Hematopoietic multipotent progenitor cell (in vitro differentiated cells): ENCODE data around the gene AFF2. TPM values are rescaled to one million over a fixed set of nuclear protein-coding genes. Genes with fewer than 3 reads are reported as not detected.

Experiments
- DNase-seq, 3 donors: peaks; one replicate each; pipeline ENCODE4 v3.0.0-alpha.2; 2011 to 2015; ENCODE audit warnings: low read depth in 2 of 3, low spot score in 2 of 3
- total RNA-seq: library from RNA; depleted of rRNA; stranded (reverse); fragments of >200 nt; gene quantifications from one replicate; pipeline ENCODE4 v1.2.3, GENCODE V29; 2012

Gene AFF2
- total RNA-seq, 1 donor, result 2.7 TPM

DNA sequence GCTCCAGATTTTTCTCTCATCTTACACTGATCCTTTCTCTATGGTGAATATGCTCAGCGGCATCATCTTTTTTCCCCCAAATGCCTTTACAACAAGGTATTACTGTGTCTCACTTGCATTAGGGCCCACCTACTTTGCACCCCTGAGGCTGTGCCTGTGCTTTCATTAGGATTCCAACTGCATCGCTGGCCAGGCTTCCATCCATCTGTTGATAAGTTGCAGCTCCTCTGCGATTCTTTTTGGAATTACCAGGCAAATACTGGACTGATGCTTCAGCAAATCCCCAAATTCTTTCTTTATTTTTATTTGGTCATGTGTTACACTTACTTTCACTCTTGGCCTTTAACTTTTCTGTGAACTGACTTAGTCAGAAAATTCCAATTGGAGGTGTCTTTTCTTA, 77.3 kb downstream of the AFF2 start:
- no peak for DNase-seq

DNA sequence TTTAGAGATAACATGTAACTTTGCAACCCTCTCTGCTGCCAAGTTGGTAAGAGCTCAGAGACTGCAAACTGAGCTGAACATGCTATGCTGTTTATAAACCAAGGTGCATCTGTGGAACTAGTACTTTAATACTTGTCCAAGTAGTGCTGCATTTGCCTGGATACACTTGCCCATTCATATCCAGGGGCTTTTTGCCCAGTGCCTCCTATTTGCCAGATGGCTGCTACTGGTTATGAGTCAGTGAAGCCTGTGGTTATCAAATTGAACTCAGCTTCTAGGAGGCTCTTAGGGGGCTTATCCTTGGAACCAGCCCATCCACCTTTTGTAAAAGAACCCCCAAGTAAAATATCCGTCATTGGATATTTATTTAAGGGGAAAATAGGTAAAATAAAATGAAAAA, 79.6 kb downstream of the AFF2 start:
- DNase-seq, result no peak

DNA sequence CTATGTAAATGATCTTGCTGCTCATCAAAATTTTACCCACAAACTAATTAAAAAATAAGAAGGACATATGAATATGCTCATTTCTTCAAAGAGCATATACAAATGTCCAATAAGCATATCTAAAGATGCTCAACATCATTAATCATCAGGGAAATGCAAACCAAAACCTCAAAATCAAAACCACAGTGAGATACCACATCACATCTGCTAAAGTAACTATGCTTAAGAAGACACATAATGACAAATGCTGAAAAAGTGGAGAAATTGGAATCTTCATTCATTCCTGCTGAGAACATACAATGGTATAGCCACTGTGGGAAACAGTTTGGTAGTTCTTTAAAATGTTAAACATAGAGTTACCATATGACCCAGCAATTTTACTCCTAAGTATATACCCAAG, 81.9 kb downstream of the AFF2 start:
- no peak for DNase-seq

DNA sequence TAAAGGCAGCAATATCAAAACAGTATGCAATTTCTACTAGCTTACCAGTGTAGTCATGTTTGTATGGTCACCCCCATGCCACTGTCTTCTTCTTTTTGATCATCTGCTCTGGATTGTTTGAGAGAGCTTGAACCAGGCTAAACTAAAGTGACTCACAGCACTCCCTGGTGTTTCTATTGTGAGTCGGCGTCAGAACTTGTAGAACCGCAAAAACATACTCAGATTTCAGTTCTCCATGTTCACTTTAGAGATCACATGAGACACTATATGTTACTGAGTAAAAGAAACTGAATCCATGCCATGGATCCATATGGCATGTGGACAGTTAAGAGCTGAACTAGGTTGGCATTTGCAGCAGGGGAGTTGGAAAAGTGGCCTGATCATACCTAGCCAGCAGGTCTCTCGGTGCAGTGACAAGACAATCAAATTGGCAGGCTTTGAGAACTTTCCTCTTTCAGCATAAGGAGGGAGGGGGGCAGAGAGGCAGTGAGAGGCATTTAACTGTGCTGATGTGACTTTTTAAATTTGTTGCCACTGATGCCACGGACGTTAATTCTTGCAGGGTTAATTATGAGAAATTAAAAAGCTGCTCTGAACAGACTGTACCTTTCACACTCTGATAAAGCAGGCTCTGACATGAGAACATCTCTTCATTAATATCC, 88.4 kb downstream of the AFF2 start:
- no peak for DNase-seq

DNA sequence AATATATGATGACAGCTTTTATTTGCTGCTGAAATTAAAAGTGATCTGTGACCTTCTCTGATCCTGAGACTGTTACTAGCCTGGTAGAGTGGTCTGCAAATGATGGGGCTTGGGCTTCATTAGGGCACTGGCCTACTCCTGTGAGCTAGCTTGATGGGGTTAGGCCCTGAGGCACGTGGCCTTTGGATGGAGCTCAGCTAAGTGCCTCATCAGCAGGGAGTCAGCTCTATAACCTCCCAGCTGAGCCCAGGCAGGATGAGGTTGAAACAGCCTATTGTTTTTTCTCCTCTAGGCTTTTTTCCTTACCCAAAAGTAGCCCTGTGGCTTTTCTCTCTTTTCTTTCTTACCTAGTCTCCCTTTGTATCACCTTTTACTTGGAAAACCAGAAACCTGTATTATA, 92.2 kb downstream of the AFF2 start:
- no peak for DNase-seq

DNA sequence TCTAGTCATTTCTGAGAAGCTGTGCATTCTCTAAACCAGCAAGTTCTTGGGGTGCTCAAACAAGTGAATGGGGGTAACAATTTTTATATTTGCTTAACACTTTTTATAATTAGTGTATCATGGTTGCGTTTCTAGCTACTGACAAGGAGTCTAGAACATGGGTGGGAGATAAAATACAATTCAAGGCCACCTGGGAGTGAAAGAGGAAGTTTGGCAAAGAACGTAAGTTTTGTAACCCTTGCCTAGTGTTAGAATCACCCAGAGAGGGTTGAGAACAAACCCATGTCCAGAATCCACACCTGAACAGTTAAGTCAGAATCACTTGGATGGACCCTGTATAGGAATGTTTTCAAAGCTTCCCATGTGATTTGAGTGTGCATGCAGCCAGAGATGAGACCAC, 92.7 kb downstream of the AFF2 start:
- no peak for DNase-seq

DNA sequence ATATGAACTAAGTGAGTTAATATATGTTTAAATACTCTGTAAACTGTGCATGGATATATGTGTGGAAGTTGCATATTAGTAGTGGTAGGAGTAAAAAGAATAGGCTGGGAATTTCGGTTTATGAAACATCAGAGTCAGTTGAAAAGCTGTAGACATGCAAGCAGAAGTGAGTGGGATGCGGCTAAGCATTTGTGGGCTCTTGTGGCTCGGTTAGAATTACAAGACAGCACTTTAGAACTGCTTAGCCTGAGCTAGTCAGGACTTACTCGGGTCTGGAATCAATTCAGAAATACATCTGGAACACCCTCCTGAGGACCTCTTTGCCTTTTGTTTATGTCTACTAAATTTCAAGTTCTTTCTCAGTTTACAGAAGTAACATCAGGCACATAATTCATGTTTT, 93.6 kb downstream of the AFF2 start:
- DNase-seq, result no peak

DNA sequence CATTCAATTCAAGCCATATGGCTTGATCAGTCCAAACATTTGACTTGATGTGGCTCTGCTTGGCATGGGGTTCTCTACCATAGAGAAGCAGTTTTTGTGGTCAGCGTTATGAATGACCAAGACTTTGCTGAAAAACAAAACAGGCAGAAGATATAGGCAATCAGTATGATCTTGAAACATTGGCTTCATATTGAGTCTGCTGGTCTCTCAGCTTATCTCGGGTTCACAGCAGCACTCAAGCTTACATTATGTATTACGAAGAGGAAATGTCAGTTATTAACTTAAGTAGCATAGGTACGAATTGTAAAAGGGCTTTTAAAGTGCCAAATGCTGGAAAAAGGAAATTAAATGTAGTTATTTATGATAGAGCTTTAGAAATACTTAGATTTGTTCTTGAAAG, 99.0 kb downstream of the AFF2 start:
- DNase-seq, result peak in 1 of 3 donors; percentile 37

DNA sequence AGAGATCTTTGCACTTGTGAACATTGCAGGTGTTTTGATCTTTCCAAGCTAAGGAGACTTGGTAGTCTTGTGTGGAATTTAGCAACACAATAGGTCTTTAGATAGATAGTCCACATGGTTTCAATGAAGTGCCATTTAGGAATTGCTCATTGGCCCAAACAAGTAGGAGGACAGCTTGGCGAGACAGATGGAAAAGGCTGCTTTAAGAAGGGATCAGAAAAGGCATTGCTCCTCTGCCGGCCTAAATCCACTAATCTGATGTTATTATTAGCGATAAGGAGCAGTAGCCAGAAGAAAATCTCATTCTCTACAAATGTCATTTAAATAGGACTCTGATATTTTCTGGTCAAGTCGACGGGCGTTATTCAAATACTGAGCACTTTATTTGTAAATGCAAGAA, 99.7 kb downstream of the AFF2 start:
- no peak for DNase-seq

DNA sequence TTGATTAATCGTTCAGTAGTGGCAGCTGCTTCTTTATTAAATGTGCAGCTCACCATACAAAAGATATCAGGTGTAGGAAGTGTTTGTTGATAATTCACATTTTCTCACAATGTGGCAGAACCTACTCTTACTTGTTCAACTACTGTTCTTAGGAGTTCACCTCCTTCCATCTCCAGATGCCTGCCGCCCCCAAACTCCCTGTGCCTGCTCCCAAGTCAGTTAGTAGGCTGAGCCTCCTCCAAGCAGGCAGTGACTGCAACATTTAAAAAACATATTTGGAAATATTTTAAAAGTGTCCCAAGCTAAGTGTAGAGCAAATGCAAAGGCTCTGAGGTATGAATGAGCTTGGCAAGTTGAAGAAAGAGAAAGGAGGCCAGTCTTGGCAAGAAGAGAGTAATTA, 100.2 kb downstream of the AFF2 start:
- DNase-seq, result no peak

DNA sequence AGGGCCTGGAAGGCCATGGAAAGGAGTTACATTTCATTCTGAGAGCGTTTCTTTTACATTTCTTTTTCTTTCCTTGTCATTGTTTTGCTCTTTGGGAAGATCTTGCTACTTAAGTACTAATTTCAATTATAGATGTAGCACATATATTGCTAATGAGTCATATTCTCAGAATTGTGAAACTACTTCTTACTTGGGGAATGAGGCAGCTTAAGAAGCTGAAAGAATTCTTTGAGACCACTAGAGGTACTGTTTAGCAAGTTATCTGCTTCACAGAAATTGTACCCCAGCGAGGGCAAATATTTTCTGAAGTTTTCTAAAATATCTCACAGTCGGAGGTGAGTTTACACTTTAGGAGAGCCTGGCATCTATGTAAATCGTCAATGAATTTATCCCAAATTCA, 100.6 kb downstream of the AFF2 start:
- no peak for DNase-seq

DNA sequence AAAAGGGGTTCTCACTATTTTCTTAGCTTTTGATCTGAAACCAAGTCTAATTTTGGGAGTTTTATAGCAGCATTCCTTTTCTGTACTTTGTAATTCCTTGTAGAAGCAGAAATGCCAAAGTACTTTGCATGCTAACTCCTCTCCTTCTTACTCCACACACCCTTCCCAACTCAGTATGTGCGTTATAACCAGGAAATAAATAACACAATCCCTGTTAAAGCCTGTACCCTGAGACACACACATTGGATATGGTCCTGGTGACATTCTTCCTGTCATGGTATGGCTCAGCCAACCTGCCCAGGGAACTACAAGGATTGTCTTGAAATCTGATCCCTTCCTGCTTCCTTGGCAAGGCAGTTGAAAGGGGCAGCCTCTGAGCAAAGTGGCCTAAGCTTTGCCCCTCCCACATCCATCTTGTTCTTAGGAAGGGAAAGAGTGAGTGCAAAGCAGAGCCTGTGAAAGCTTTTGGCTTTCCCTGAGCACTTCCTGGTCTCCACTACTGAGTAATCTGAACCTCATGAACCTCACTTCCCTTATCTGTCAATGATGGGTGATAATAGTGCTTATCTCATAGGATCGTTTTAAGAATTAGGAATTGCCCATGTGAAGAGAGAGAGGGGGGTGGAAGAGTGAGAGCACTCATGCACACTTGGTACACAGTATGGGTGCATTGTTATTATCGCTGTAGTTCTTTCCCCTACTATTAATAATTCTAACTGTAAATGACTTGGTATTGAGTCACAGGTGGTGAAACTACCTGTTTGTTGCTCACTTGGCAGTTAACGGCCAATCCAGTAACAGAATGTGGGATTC, 109.3 kb downstream of the AFF2 start:
- DNase-seq, result no peak

DNA sequence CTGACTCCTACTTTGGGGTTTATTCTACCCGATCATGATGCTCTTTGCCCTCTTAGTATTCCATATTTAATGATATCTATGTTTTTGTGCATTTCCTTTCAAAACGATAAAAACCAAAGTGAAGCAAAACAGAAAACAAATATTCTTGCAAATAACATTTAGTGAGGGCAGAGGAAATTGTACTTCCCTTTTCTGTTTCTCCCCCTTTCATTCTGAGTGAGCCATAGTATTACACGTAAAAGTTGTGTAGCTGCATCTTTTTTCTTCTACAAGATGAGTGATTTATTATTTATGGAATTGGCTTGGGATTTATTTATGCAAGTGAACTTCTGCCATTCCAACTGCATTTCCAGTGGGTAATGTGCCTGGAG, 109.9 kb downstream of the AFF2 start:
- DNase-seq, result peak in 1 of 3 donors; percentile 39

DNA sequence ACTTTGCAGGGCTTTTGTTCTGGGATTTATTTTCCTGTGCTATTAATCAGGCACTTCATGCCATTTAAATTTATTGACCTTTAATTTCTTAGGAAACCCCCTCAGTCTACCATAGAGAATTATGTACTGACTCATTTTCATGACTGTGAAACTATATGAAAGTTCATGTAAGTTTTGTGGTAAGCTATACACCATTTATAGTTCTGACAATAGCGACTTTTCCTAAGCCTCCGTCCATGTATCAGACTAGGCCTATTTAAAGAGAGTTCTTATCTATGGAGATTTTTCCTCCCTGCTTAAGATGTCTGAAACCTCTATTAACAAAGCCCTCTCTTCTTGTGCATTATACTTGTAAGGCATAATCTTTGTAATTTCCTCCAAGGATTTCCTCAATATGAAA, 111.6 kb downstream of the AFF2 start:
- DNase-seq, result no peak

DNA sequence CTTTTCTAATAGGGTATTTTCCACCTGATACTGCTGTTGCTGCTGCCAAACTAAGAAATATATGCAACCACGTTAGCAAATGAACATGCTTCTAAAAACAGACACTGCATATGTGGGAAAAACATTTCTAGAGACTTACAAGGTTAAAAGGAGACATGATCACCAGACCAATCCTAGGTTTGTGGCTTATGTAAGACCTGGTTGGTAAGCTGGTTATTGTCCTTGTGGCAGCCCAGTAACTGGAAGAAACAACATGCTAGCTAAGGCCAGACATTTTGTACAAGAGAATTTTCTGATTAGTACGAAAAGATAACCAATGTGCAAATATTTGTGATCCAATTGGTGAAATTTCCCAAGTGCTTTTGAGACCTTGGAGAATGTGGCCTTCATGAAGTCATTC, 112.0 kb downstream of the AFF2 start:
- DNase-seq, result no peak

DNA sequence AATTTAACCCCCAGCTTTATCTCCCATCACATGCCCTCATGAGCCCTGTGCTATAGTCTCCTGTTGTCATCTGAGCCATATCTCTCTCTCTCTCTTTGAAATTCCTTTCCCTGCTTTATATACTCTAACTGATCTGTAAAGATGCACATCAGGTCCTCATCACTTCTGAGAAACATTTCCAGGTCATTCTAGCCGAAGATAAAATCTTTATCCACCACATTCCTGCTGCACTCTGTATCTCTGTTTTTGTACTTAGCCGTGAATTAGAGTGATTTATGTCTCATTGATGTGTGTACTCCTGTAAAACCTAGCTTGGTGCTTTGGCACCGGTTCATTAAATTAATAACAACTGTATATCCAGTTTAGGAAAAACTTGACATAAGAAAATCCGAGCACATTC, 113.2 kb downstream of the AFF2 start:
- DNase-seq, result no peak

DNA sequence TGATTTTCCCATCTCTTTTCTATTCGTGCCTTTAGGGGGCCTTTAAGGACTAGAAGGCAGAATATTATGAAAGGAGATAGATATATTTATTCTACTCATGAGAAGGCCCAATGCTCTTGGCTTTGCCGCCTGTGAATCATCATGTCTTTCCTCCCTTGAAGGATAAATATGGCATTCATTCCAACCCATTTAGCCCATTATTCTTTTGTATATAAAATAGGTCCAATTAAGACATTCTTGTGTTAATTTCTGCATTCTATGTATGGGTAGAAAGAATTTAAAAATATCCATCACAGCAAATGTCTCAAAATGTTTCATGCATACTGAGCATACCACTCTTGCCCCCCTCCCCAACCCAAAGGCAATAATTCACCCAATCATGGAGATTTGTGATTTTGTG, 115.1 kb downstream of the AFF2 start:
- no peak for DNase-seq

DNA sequence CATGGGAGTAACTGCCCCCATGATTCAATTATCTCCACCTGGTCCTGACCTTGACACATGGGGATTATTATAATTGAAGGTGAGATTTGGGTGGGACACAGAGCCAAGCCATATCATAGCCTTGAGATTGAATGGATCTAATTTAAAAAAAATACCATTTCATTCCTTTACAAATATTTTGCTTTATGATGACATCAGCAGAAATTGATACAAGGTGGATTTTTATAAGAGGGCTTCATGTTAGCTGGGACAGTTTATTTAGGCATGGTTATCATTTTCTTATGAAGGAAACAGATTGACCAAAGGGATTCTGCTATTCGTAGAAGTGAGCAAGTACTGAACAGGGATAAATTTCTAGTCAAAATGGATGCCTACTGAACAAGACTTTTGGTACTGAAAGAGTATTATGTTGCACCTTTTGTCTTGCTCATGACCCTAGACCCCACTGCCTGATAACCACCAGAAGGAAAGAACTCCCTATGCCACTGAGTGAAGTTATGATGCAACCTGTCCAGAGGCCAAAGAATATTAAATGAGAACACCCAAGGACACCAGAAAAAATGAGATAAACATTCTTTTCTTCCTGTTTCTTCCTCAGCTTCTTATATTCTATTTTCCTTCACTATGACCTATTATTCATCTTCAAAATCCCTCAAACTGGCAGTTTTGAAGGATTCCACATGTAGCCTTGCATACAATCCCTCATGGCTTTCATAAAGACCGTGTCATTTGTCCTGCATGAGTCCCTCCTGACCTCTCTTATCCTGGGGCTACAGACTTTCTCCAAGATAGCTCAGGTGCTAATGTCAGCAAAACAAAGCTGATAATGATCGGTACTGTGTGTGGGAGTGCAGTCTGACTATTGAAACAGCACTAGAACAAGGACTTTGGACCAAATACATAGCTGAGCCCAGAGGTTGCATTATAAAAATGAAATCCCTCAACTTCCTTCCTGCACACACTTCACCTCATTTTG, 118.3 kb downstream of the AFF2 start:
- no peak for DNase-seq

DNA sequence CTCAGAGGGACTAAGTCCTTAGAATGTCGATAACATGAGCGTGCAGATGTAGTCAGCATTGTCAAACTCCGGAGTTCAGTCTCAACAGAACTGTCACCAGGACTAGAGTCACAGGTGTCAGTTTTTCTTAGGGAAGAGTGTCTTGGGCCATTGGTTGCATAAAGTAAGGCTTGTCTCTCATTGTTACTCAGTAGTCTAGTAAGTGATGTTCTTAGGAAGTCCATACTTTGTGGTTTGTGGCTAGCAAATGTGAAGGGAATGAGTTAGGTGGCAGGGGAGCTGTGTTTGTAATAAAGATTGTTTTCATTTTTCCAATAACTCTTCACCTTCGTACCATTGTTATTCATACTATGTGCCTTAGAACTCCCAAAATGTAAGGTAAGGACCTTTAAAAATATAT, 119.6 kb downstream of the AFF2 start:
- no peak for DNase-seq

DNA sequence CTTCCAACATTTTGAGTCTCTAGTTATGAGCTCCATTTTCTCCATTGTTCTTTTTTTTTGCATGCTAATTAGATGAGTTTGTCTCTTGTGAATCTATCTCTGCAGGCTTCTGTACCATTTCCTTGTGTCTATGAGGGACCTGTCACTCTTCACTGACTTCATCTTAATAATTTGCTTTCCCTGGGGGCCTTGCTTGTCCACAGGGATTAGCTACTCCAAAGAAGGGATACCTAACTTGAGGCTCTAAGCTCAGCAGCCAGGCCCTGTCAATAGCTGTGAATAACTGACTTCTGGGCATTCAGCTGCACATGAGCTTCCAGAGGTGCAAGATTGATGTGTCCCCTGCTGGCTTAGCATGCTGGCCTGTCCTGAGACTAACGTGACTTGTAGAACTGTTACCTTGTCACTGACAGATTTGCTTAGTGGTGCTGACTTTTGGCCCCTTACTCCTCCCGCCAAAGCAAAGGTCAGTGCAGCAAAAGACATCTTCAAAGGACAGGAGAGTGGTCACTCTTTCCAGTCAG, 124.6 kb downstream of the AFF2 start:
- DNase-seq, result no peak

DNA sequence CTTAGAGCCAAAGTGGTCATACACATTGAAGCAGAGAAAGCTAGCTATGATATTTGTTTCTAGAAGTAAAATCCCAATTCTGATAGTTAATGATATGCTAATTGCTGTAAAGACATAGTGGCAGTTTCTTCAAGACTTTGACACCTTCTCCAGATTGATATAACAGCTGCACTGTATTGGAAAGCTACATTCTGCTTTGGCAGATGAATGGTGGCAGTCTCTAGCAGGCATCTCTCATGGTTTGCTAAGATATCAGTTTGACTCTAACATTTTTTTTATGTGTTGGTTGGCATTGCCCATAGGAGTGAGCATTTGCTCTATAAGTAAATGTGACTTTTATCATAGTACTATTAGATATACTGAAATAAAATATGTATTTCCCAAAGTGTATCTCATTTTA, 128.2 kb downstream of the AFF2 start:
- no peak for DNase-seq
